Umbilical cord (tissue), 2 donors: Measurements from ENCODE around the gene RASGRP4. TPM values are rescaled to one million over a fixed set of nuclear protein-coding genes. Genes with fewer than 3 reads are reported as not detected.

ENCODE experiments used
- DNase-seq: peaks from one replicate; pipeline ENCODE4 v3.0.0-alpha.2; 2015; ENCODE audit warnings: low spot score
- total RNA-seq: library from RNA; depleted of rRNA; stranded (reverse); fragments of >200 nt; gene quantifications from one replicate; pipeline ENCODE4 v1.2.3, GENCODE V29; 2014; ENCODE audit warnings: low replicate concordance; ENCODE audit not compliant: insufficient read depth

Gene RASGRP4
- total RNA-seq, 1 donor from 2014 or later: 0.96 TPM

- peak; percentile 57 for DNase-seq
Observed at GRCh38 chr19:38389101-38389925, 36.7 kb downstream of the RASGRP4 start.

GRCh38 chr19:38388349-38389100 lies 37.5 kb downstream of the RASGRP4 start, which contains the start of gene SPRED3:
Gene SPRED3 (plus strand): TSS chr19:38388697. CDS start chr19:38390303, 1,606 bp downstream.
- DNase-seq: no peak

GRCh38 chr19:38387550-38388348 lies 38.3 kb downstream of the RASGRP4 start, which contains the start of gene GGN:
Gene GGN (minus strand): TSS chr19:38388034. CDS start chr19:38387261, 773 bp downstream.
- peak; percentile 52 for DNase-seq

- DNase-seq: no peak
Observed at GRCh38 chr19:38386971-38387549, 39.0 kb downstream of the RASGRP4 start.

- no peak for DNase-seq
Observed at GRCh38 chr19:38386300-38386970, 39.6 kb downstream of the RASGRP4 start.

GRCh38 chr19:38385804-38386257 lies 40.2 kb downstream of the RASGRP4 start:
- DNase-seq: no peak

- DNase-seq: no peak
Observed at GRCh38 chr19:38385057-38385803, 40.8 kb downstream of the RASGRP4 start.

GRCh38 chr19:38384209-38385027 lies 41.6 kb downstream of the RASGRP4 start:
- no peak for DNase-seq

- no peak for DNase-seq
Observed at GRCh38 chr19:38383743-38384142, 42.3 kb downstream of the RASGRP4 start.

GRCh38 chr19:38383184-38383583 lies 42.8 kb downstream of the RASGRP4 start:
- no peak for DNase-seq

- no peak for DNase-seq
Observed at GRCh38 chr19:38381138-38381537, 44.9 kb downstream of the RASGRP4 start.

- no peak for DNase-seq
Observed at GRCh38 chr19:38378866-38379265, 47.2 kb downstream of the RASGRP4 start.

- no peak for DNase-seq
Observed at GRCh38 chr19:38377052-38377451, 49.0 kb downstream of the RASGRP4 start.

- DNase-seq: no peak
Observed at GRCh38 chr19:38376576-38376975, 49.4 kb downstream of the RASGRP4 start.

- DNase-seq: no peak
Observed at GRCh38 chr19:38375748-38376147, 50.3 kb downstream of the RASGRP4 start.

- DNase-seq: no peak
Observed at GRCh38 chr19:38375098-38375493, 50.9 kb downstream of the RASGRP4 start.

- peak; percentile 100 for DNase-seq
Observed at GRCh38 chr19:38374332-38375097, 51.5 kb downstream of the RASGRP4 start, which contains the start of gene PSMD8. Gene PSMD8 (plus strand): TSS chr19:38374571. CDS start chr19:38374602, 31 bp downstream.

GRCh38 chr19:38373907-38374331 lies 52.1 kb downstream of the RASGRP4 start:
- DNase-seq: no peak
